Measurements from ENCODE around the gene KLF6. TPM values are rescaled to one million over a fixed set of nuclear protein-coding genes. Genes with fewer than 3 reads are reported as not detected.

KLF6 gene
- total RNA-seq, 2 experiments from 2014 or later = 19.2 to 43.0 TPM

DNA sequence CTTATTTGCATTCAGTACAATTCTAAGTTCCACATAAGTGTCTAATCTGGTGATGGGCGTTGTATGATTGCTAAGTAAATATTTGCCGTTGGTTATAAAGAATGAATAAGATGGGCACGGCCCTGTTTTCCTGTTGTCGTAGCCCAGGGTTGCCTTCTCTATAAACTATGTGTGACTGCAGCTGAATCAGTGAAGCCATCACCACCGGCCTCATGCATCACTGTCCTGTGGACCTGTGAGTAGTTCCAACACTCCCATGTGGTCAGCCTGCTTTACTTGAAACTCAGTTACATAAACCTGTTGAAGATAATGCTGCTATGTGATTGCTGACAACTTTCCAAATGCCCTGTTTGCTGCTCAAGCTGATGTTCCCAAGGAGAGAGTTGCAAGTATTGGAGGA is 21.6 kb upstream of the KLF6 start:
- ChIA-PET CTCF (ENCODE audit: unreplicated experiment) (no interaction called here), POLR2A (interaction anchor here (0.6 to 2.2 kb wide), 3 partner anchors 22 to 67 kb away, joined by 3 to 7 read pairs (median 3); partner anchors contain the start of gene KLF6)
- DNase-seq (ENCODE audit: low spot score) = peak; percentile 42
- no peaks in the 10 kb centered on the region for H3K9me3 ChIP-seq (ENCODE audit: low read length)
- BruUV-seq (replicated peaks) = no TSS peak
- intact Hi-C loops (cut with micrococcal nuclease; ENCODE audit: unreplicated experiment) = loop anchor here (1.0 to 2.0 kb wide), 3 partner anchors 21 to 68 kb away; partner anchors contain the start of gene KLF6
- H3K27ac ChIP-seq (ENCODE audit: low read depth, low read length, poor library complexity, severe bottlenecking) = peak overlapping the region; percentile 98
- no peaks in the 10 kb centered on the region for H4K20me1 ChIP-seq (ENCODE audit: insufficient read depth, low read length)
- H3K4me1 ChIP-seq (ENCODE audit: insufficient read depth, low read length, poor library complexity, severe bottlenecking) = peaks cover 90% of the 10 kb centered on the region
- H3K79me2 ChIP-seq (ENCODE audit: insufficient read depth, low read depth, low read length) = no peaks in the 10 kb centered on the region
- no peaks in the 10 kb centered on the region for H3K36me3 ChIP-seq (ENCODE audit: insufficient read depth, low read length)
- H3K4me3 ChIP-seq (ENCODE audit: low read depth, low read length, poor library complexity, severe bottlenecking) = peak overlapping the region; percentile 61
- peak overlapping the region; percentile 98 for H2AFZ ChIP-seq (ENCODE audit: low read length)
- peak overlapping the region; percentile 94 for H3K4me2 ChIP-seq (ENCODE audit: low read length)
- no peaks in the 10 kb centered on the region for H3K9me2 ChIP-seq (ENCODE audit: insufficient read depth, low read length)
- TF ChIP-seq, protein P1, sequence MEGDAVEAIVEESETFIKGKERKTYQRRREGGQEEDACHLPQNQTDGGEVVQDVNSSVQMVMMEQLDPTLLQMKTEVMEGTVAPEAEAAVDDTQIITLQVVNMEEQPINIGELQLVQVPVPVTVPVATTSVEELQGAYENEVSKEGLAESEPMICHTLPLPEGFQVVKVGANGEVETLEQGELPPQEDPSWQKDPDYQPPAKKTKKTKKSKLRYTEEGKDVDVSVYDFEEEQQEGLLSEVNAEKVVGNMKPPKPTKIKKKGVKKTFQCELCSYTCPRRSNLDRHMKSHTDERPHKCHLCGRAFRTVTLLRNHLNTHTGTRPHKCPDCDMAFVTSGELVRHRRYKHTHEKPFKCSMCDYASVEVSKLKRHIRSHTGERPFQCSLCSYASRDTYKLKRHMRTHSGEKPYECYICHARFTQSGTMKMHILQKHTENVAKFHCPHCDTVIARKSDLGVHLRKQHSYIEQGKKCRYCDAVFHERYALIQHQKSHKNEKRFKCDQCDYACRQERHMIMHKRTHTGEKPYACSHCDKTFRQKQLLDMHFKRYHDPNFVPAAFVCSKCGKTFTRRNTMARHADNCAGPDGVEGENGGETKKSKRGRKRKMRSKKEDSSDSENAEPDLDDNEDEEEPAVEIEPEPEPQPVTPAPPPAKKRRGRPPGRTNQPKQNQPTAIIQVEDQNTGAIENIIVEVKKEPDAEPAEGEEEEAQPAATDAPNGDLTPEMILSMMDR (conservative IDR thresholded peaks at IDR 0.05; ENCODE audit: low read length) = no peak
- no peak for TF ChIP-seq EZH2phosphoT487 (IDR thresholded peaks at IDR 0.05; ENCODE audit: borderline replicate concordance, low read depth, low read length)

DNA sequence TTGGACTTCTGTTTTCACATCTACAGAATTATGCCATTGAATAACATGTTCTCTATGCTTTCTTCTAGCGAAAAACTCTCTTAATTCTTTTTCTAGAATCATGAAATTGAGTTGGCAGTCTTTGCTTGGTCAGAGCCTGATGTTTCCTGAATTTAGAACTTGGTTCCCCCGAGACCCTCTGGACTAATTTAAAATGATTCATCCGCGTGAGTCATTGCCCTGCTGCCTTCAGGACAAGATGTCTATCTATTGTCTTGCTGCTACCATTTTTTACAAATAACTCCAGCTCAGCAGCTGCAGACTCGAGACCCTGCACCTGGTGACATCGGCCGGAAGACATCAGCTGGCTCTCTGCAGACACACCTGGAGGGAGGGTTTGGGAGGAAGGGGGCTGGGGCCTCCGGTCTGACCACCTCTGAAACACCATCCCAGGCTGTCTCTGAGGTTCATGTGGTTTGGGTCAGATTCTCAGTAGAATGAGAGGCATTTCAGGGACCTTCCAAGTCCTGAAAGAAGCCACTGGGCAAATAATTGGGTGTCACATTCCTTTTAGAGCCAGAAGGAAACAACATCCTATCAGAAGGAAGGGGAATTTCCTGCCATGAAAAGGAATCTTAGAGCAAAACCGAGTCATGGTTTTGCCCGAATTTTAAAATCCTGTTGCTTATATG is 20.9 kb upstream of the KLF6 start:
- peak; percentile 93 for DNase-seq (ENCODE audit: low spot score)
- Histone ChIP-seq H3K4me3 (ENCODE audit: low read depth, low read length, poor library complexity, severe bottlenecking) (peak overlapping the region; percentile 61), H3K4me1 (ENCODE audit: insufficient read depth, low read length, poor library complexity, severe bottlenecking) (peaks cover 83% of the 10 kb centered on the region), H3K9me2 (ENCODE audit: insufficient read depth, low read length) (no peaks in the 10 kb centered on the region), H2AFZ (ENCODE audit: low read length) (peak overlapping the region; percentile 98), H3K9me3 (ENCODE audit: low read length) (no peaks in the 10 kb centered on the region), H3K27ac (ENCODE audit: low read depth, low read length, poor library complexity, severe bottlenecking) (peak overlapping the region; percentile 98), H3K4me2 (ENCODE audit: low read length) (peak overlapping the region; percentile 94), H4K20me1 (ENCODE audit: insufficient read depth, low read length) (no peaks in the 10 kb centered on the region), H3K79me2 (ENCODE audit: insufficient read depth, low read depth, low read length) (no peaks in the 10 kb centered on the region), H3K36me3 (ENCODE audit: insufficient read depth, low read length) (no peaks in the 10 kb centered on the region)
- BruUV-seq (replicated peaks) = no TSS peak
- CTCF ChIA-PET (ENCODE audit: unreplicated experiment) = no interaction called here
- TF ChIP-seq EZH2phosphoT487 (IDR thresholded peaks at IDR 0.05; ENCODE audit: borderline replicate concordance, low read depth, low read length) = no peak
- TF ChIP-seq, protein P1 (conservative IDR thresholded peaks at IDR 0.05; ENCODE audit: low read length) = no peak
- intact Hi-C loops (cut with micrococcal nuclease; ENCODE audit: unreplicated experiment) = loop anchor here (1.0 to 2.0 kb wide), 4 partner anchors 21 to 183 kb away; partner anchors contain the start of gene KLF6
- POLR2A ChIA-PET = interaction anchor here (0.6 to 1.8 kb wide), 5 partner anchors 17 to 67 kb away, joined by 3 to 8 read pairs (median 3); partner anchors contain the start of gene KLF6
